HuH-7.5 (cell line): ENCODE data around the gene IQCK.
"Not testable (repeated sequence)": the region's sequence is repeated elsewhere in the genome, so short reads cannot be mapped to it uniquely, and the experiment has no call there.

Source experiments
- DNase-seq: peaks from one replicate; pipeline ENCODE4 v3.0.0; 2011; ENCODE audit warnings: low spot score

IQCK gene

DNA sequence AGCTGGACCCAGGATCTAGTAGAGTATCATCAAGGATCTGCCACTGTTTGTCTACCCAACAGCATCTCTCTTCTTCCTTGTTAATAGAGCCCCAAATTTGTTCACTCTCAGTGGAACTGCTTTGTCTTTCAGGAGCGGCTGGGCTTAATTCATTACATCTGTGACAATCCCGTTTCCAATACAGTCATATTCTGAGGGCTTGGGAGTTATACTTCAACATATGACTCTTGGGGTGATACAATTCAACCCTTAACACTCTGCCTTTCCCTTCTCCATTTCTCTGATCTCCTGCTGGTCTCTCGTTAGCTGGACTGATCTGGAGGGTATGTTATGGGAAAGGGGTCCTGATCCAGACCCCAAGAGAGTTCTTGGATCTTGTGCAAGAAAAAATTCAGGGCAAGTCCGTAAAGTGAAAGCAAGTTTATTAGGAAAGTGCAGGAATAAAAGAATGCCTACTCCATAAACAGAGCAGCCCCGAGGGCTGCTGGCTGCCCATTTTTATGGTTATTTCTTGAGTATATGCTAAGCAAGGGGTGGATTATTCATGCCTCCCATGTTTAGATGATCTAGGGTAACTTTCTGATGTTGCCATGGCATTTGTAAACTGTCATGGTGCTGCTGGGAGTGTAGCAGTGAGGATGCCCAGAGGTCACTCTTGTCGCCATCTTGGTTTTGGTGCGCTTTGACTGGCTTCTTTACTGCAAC is 42.4 kb downstream of the IQCK start:
- no peak for DNase-seq

DNA sequence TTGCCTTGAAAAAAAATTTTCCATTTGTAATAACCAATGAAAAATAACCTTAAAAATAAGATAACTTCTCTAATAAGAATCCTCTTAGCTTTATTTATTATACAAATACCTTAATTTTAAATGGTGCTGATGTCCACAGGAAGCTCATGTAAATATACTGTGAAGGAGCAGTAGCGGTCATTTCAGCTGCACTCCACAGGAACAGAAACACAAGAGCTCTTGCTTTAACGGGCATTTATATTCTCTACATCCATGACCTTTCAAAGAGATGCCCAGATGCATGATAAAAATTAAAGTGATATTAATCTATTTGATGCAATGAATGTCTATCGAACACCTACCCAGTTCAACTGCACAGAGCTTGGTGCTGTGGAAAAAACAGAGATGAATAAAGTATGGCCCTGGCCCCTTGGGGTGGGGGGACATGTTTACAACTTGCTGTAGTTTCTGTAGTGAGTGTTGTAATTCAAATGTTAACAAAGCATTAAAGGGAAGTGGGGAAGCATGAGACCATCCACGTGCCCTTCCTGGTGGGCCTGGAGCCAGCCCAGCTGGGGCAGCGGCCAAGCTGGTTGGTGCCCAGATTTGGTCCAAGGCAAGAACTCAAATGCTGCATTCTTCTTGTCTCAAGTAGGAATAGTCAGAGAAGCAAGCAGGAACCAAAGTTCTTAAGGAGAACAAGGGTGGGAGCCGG is 47.9 kb downstream of the IQCK start:
- DNase-seq, result no peak

DNA sequence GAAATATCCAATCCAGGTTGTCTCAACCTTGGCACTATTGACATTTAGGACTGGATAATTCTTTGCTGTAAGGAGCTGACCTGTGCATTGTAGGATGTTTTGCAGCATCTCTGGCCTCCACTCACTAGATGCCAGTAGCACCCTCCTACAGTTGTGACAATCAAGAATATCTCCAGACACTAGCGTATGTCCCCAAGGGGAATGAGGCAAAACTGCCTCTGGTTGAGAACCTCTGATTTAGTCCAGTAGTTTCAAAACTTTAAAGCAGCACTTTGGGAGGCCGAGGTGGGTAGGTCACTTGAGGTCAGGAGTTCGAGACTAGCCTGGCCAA is 48.4 kb downstream of the IQCK start:
- no peak for DNase-seq

DNA sequence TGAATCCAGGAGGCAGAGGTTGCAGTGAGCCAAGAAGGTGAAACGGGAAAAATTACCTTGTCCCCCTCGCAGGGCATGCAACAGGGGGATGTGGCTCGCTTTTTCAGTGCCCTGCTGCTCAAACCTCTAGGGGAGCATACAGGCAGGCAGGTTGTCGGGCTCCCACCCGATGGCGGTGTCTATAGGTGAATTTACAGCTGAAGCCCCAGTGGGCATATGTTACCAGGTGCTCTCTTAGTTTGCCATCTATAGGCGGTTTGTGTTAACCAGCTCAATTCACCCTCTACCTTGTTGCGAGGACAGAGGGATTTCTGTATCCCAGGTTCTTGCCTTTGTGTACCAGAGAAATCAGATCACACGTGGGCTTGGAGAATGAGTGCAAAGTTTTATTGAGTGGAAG is 48.9 kb downstream of the IQCK start:
- no peak for DNase-seq

DNA sequence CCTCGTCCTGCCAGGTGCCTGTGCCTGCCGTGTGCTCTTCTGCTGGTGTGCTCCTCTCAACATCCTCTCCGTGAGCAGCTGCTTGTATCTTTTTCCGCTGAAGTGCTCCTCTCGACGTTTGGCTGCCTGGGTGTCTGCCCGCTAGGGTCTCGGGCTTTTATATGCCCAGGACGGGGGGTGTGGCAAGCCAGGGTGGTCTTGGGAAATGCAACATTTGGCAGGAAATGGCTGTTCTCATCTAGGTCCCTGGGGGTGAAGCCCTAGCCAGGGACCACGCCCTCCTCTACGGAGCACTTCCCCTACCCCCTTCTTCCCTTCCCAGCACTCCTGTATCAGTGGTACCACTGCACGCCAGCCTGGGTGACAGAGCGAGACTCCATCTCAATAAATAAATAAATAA is 49.4 kb downstream of the IQCK start:
- DNase-seq, result no peak

DNA sequence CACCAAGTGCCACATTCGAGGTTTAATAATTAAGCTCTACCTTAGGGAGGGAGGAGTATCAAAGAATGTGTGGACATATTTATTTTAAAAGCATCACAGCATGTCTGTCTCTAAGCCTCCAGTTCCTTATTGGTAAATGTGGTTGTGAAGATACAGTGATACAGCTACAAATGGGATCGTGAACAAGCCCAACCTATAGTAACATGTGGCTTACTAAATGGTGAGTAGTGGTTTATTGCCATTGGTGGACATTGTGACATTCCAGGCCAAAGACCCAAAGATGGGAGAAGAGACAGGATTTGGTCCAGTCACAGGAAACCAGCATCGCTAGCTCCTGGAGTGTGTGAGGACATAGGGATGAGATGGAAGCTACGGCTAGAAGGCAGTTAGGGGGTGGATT is 51.2 kb downstream of the IQCK start:
- no peak for DNase-seq

DNA sequence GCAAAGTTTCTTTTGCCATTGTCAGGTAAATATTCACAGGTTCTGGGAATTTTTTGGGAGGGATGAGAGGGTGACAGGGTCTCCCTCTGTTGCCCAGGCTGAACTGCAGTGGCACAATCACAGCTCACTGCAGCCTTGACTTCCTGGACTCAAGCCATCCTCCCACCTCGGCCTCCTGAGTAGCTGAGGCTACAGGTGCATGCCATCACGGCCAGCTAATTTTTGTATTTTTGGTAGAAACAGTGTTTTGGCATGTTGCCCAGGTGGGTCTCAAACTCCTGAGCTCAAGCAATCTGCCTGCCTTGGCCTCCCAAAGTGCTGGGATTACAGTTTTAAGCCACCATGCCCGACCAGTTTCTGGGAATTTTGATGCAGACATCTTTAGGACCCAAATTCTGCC is 53.0 kb downstream of the IQCK start:
- no peak for DNase-seq

DNA sequence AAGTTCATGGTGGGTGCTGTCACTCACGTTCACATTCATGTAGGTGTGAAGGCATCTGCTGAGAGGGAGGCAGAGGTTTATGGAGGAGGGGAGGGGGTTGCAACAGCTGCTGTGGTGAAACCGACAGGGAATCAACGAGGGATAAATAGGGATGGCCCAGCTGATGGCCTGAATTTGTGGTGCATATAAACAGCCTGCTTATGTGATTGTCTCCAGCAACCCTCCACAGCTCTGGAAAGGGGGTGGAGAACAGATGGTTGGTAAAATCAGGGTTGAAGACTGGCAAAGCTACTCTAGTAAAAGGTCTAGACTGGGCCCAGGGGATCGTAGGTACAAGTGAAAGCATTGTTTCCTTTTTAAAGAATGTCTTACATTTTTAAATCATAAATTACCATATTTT is 53.7 kb downstream of the IQCK start:
- no peak for DNase-seq

DNA sequence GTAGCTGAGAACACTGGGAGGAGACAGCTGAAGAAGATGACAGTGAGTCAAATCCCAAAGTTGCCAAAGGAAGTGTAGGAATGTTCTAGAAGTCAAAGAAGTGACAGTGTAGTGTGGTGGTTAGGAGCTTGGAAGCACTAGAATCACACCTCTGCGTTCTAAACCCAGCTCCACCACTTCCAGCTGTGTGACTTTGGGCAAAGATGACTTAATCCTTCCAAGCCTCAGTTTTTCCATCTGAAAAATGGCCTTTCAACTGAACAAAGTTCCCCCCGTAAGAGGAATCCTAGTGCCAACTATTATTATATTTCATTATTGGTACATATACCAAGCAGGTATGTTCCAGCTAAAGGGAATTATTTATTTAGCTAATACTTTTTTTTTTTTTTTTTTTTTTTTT is 56.0 kb downstream of the IQCK start:
- no peak for DNase-seq

DNA sequence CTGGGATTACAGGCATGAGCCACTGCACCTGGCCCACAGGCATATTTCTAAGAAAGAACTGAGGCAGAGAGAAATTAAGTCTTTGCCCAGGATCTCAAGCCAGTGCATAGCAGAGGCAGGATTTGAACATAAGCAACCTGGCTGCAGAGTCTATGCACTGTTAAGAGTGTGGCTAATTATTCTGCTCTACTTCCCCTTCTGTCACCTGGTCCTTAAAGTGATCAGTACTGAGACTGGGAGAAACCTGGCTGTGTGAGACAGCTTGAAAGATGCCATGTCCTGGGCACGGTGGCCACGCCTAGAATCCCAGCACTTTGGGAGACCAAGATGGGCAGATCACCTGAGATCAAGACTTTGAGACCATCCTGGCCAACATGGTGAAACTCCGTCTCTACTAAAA is 58.1 kb downstream of the IQCK start:
- DNase-seq, result no peak

DNA sequence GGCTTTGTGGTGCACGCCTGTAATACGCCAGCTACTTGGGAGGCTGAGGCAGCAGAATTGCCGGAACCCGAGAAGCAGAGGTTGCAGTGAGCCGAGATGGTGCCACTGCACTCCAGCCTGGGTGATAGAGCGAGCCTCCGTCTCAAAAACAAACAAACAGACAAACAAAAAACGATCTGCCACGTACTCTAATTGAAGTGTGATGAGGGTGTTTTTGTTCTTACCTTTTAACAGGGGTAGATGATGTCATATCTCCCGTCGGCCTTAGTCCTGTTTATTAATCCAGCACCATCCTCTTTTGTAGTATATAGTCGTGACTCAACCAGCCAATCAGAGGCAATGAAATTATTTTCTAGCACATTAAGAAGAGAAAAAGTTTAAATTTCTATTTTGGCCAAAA is 58.5 kb downstream of the IQCK start:
- DNase-seq, result no peak

DNA sequence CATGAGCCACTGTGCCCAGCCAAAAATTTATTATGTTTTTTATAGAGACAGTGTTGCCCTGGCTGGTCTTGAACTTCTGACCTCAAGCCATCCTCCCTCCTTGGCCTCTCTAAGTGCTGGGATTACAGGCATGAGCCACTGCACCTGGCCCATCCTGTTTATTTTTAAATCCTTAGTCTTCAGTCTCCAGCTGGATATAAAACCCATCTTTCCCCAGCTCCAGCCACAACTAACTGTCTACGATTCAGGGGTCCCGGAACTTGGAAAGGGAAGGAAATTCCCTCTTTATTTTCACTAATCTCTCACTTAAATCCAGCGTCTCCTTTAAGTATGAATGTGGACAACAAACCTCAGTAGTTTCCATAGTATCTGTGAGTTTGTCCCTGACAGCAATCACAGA is 62.2 kb downstream of the IQCK start:
- DNase-seq, result no peak

DNA sequence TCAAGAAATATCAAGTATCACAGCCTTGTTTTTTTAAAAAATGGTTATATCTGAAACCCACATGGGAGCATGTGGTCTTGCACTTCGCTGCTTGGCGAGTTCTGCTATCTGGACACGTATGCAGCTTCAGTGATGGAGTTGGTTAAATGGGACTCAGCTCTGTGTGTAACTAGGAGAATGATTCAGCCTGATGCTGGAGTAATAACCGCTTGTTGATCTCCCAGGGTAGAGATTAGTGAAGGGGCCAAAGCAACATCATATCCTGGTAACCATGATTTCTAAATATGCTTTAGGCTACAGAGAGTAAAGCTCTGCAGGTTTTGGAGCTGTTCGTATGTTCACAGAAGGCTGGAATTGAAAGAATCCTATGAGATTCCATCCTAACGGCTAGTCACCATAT is 63.2 kb downstream of the IQCK start:
- no peak for DNase-seq

DNA sequence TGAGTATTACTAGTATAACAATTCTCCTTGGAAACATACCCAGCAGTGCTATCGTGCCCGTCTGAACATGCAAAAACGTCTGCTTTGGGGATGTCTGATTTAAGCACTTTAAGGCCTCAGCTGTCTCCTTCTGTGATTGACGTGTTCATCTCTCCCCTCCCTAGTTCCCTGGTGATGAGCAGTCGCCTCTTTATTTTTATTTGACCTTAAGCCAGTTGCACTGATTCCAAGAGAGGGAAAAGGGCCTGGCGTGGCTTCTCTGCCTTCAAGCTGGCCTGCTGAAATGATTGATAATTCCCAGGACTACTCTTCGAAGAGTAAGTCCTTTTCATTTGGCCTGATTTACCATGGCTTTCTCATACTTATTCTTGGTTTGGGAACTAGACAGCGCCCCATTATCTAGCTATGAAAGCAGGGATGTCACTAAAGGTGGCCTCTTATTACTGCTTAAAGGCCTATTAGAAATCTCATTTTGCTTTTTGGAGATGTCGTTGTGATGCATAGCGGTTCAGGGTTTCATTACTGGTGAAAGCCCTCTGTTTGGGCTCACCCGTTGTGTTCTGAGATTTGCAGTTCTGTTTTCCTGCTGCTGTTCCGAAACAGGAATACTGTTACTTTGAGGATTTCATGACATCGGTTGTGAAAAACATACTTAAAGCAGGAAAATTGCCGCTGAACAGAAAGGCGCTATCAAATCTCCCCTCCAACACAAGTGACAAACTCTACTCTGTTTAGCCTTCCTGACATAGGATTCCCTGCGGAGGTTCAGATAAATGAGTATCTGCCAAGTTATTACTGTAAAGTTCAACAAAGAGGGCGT is 65.5 kb downstream of the IQCK start:
- DNase-seq, result no peak

DNA sequence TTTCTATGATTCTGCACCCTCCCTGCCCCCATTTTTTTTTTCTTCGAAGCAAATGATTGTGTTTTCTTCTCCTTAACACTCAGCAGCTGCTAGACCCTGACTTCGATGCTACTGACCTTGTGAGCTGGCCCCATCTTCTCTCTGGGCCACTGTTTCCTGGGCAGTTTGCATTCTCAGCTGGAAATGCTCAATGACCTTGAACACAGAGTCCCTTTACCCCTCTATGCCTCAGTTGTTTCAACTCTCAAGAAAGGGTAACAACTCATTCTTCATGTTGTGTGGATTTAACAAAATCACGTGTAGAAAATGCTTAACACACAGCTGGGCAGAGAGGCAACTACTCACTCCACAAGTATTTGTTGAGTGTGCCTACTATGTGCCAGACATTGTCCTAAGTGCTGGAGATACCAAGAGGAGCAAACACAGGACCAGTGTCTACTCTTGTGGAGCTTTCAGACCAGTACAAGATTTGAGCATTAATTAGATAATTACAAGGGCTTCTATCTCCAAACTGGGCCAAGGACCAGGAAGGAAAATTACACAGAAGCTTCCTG is 66.2 kb downstream of the IQCK start:
- no peak for DNase-seq

DNA sequence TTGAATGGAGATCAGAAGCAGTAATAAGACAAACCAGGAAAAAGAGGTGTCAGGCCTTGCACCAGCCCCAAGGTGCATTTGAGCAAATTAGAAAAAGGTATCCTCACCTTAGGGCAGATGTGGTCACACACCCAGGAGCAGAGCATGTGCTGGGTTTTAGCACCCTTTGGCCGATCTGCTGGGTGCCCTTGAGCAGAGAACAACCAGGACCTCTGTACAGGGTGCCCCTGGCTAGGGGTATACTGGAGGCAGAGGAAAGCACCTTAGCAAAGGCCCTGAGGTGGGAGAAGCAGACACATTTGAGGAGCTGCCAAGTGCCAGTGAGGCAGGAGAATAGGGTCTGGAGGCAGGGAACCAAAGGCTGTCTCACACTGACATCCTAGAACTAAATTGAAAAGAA is 67.0 kb downstream of the IQCK start:
- no peak for DNase-seq

DNA sequence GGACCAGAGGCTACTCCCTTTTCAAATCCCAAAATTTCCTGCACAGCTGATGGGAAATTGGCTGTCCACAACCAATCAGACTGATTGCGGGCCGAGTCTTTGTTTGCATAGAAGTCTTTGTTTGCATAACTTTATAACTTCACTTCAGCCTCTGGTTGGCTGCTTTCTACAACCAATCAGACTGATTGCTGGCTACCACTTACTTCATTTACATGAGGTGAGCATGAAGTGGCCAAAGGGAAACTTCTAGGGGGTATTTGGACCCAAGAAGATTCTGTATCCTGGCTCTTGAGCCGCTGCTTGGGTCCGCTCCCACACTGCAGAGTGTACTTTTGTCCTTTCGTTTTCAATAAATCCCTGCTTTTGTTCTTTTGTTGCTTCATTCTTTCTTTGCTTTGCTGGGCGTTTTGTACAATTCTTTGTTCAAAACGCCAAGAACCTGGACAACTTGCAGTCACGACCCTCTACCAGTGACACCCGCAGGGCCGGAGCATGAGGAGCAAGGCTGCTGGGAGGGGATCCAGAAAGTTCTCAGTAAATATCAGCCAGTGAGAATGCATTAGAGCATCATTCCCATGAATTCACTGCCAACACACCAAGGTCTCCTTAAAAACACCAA is 67.5 kb downstream of the IQCK start:
- no peak for DNase-seq

DNA sequence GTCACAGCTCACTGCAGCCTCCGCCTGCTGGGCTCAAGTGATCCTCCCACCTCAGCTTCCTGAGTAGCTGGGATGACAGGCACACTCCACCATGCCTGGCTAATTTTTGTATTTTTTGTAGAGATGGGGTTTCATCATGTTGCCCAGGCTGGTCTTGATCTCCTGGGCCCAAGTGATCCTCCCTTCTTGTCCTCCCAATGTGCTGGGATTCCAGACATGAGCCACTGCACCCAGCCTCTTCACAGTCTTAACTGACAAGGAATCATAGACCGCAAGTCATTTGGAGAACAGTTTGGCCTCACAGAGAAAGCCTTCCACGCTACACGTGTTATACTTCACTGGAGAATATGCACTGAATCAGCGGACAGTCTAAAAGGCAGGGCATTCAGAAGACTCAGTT is 83.3 kb downstream of the IQCK start:
- not testable (repeated sequence) for DNase-seq

DNA sequence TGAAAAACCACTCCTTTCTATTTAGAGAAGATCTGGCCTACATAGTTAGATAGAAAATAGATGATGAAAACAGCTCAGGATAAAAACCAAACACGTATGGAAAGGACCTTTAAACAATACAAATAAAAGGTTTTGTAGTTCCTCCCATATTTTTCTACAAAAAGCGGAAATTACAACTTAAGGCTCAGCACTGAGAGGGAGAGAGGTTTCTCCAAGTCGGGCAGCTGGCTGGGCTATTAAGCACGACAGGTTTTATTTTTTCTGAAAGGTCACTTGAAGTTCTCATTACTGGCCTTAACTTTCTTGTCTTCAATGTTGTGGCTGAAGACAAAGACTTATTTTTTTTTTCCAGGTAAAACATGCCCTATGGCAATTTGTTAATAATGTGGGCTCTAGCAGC is 83.8 kb downstream of the IQCK start:
- DNase-seq, result not testable (repeated sequence)

DNA sequence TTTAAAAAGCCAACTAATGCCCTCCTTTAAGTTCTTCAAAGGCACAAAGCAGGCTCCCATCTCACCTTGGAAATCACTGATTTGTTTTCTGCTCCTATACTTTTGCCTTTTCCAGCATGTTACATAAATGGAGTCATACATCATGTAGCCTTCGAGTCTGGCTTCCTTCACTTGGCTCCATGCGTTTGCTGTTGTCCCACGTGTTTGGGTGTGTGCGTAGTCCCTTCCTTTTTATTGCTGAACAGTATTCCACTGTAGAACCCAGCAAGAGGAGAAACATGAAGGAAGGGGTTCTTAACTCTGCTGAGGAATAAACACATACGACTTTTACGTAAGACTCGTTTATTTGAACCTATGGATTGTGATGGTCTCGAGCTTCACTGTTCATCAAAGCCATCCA is 84.5 kb downstream of the IQCK start:
- DNase-seq, result no peak

DNA sequence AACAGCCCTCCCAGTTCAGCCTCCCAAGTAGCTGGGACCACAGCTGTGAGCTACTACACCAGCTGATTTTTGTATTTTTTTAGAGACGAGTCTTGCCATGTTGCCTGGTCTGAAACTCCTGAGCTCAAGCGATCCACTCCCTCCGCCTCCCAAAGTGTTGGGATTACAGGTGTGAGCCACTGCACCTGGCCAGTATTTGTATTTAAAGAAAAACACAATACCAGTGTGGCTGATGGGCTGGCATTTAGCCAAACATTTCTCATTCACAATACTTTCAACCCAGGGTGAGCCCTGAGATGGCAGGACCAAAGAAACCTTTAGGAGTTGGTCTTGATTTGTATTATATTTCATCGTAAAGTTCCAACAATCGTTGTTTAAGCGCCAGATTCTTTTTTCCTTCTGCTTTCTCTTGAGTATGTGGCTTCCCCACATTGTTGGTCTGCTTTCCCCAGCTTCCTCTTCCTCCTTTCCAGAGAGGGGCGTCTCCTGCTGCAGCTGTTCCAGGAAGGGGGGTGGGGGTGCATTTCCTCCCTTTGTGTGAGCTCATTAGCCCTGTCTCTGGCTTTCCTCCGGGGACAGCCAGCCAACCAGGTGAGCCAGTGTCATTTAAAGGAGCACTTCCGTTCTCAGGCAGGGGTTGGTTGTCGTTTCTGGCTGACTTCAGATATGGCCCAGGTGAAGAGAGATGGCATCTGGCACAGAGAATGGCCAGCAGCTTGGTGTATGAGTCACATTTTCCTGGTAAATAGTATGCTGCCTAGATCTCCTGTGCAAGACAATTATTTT is 86.7 kb downstream of the IQCK start:
- no peak for DNase-seq
